LHCN-M2 (cell line): ENCODE data around the gene ASPG. TPM values are rescaled to one million over a fixed set of nuclear protein-coding genes. Genes with fewer than 3 reads are reported as not detected.

ENCODE experiments used
- DNase-seq: peaks from one replicate; pipeline ENCODE4 v3.0.0-alpha.2; 2012; ENCODE audit warnings: low read depth
- total RNA-seq: library from RNA; depleted of rRNA; stranded (reverse); fragments of >200 nt; gene quantifications from 2 replicates; pipeline ENCODE4 v1.2.3, GENCODE V29; 2014

Gene ASPG
- total RNA-seq, 1 experiment from 2014 or later = 0.34 TPM

GRCh38 chr14:104116288-104116755, 30.8 kb downstream of the ASPG start:
- no peak for DNase-seq

GRCh38 chr14:104116756-104117340, 31.3 kb downstream of the ASPG start:
- no peak for DNase-seq

- no peak for DNase-seq
Observed at GRCh38 chr14:104117341-104118005, 32.0 kb downstream of the ASPG start.

GRCh38 chr14:104118006-104118844, 32.7 kb downstream of the ASPG start:
- no peak for DNase-seq

GRCh38 chr14:104119119-104119487, 33.6 kb downstream of the ASPG start:
- DNase-seq = no peak

GRCh38 chr14:104119488-104120251, 34.2 kb downstream of the ASPG start:
- DNase-seq = no peak

- DNase-seq = no peak
Observed at GRCh38 chr14:104120281-104120741, 34.8 kb downstream of the ASPG start.

- DNase-seq = no peak
Observed at GRCh38 chr14:104121142-104121541, 35.6 kb downstream of the ASPG start.

GRCh38 chr14:104123879-104124278, 38.4 kb downstream of the ASPG start:
- DNase-seq = no peak

- no peak for DNase-seq
Observed at GRCh38 chr14:104125011-104125410, 39.5 kb downstream of the ASPG start.

- DNase-seq = no peak
Observed at GRCh38 chr14:104126753-104127152, 41.3 kb downstream of the ASPG start.

GRCh38 chr14:104128981-104129380, 43.5 kb downstream of the ASPG start:
- DNase-seq = no peak

- DNase-seq = no peak
Observed at GRCh38 chr14:104129556-104129955, 44.1 kb downstream of the ASPG start.

- peak; percentile 22 for DNase-seq
Observed at GRCh38 chr14:104130974-104131651, 45.6 kb downstream of the ASPG start.

- DNase-seq = no peak
Observed at GRCh38 chr14:104131968-104132732, 46.6 kb downstream of the ASPG start.

- DNase-seq = no peak
Observed at GRCh38 chr14:104132981-104133380, 47.5 kb downstream of the ASPG start.

- no peak for DNase-seq
Observed at GRCh38 chr14:104133496-104133895, 48.0 kb downstream of the ASPG start.

- DNase-seq = no peak
Observed at GRCh38 chr14:104134061-104134965, 48.8 kb downstream of the ASPG start.
